ENCODE data around the gene SH3RF3. TPM values are rescaled to one million over a fixed set of nuclear protein-coding genes. Genes with fewer than 3 reads are reported as not detected.

The SH3RF3 gene
- total and polyA plus RNA-seq, 4 donors: 2.9 to 9.7 (median 8.6) TPM

DNA sequence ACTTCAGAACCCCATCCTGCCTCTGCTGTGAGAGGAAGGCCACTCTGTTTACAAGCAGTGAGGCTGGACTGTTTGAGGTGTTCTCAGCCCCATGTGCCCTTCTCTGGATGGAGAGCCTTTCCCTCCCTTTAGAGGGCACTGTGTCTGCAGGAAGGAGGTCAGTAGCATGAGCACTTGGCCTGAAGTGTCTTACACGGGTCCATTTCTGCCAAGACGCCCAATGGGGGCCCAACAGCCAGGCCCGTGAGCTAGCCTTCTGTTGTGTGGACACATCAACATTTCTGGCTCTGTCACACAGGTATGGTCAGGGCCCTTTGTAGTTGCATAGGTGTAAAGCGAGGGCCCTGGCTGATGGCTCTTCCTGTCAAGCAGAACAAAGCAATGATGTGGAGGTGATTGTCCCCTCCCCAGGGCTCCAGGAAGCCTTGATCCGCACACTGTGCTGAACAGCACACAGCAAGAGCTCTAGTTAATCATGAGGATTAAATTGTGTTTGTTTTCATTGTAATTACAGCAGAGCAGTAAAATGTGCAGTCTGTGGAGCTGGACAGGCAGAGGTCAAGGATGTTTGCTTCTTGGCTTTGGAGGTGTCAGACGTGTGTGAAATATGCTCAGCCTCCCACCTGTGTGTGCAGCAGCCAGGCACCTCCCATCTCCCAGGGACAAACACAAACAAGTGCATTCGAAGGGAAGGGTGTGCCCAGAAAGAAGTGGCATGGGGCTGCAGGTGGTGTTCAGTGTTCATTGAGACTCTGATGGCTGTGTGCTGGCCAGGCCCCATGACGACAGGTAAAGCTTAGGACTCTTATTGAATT lies 132.1 kb downstream of the SH3RF3 start:
- Histone ChIP-seq H3K27me3 (ENCODE audit: control insufficient read depth in 3 of 3, insufficient read depth in 3 of 3, low read length in 2 of 3) (peaks cover 0 to 3% (median 0%) of the 10 kb centered on the region in 3 donors), H3K9me3 (ENCODE audit: control insufficient read depth in 4 of 4, insufficient read depth in 3 of 4, low read length in 3 of 4) (no peaks in the 10 kb centered on the region), H3K9ac (ENCODE audit: insufficient read depth in 1 of 2, low read length in 2 of 2) (no peak overlapping the region), H3K4me3 (no peak overlapping the region), H3K27ac (ENCODE audit: low read depth in 1 of 2, low read length in 1 of 2) (no peak overlapping the region), H3K4me1 (ENCODE audit: control insufficient read depth in 5 of 5, insufficient read depth in 5 of 5, low read length in 5 of 5) (peaks cover 0 to 47% (median 7%) of the 10 kb centered on the region in 5 donors), H3K36me3 (ENCODE audit: control insufficient read depth in 4 of 4, insufficient read depth in 4 of 4, low read length in 4 of 4) (no peaks in the 10 kb centered on the region)
- WGBS, 2 donors: 61 to 74% methylated on average over 8 of the region's 8 CpGs
- TF ChIP-seq, protein P1, sequence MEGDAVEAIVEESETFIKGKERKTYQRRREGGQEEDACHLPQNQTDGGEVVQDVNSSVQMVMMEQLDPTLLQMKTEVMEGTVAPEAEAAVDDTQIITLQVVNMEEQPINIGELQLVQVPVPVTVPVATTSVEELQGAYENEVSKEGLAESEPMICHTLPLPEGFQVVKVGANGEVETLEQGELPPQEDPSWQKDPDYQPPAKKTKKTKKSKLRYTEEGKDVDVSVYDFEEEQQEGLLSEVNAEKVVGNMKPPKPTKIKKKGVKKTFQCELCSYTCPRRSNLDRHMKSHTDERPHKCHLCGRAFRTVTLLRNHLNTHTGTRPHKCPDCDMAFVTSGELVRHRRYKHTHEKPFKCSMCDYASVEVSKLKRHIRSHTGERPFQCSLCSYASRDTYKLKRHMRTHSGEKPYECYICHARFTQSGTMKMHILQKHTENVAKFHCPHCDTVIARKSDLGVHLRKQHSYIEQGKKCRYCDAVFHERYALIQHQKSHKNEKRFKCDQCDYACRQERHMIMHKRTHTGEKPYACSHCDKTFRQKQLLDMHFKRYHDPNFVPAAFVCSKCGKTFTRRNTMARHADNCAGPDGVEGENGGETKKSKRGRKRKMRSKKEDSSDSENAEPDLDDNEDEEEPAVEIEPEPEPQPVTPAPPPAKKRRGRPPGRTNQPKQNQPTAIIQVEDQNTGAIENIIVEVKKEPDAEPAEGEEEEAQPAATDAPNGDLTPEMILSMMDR (IDR thresholded peaks at IDR 0.05; ENCODE audit: control extremely low read depth, extremely low read depth): no peak
- ATAC-seq (ENCODE audit: insufficient read depth, low FRiP score) (peak; percentile 37), DNase-seq (no peak)

DNA sequence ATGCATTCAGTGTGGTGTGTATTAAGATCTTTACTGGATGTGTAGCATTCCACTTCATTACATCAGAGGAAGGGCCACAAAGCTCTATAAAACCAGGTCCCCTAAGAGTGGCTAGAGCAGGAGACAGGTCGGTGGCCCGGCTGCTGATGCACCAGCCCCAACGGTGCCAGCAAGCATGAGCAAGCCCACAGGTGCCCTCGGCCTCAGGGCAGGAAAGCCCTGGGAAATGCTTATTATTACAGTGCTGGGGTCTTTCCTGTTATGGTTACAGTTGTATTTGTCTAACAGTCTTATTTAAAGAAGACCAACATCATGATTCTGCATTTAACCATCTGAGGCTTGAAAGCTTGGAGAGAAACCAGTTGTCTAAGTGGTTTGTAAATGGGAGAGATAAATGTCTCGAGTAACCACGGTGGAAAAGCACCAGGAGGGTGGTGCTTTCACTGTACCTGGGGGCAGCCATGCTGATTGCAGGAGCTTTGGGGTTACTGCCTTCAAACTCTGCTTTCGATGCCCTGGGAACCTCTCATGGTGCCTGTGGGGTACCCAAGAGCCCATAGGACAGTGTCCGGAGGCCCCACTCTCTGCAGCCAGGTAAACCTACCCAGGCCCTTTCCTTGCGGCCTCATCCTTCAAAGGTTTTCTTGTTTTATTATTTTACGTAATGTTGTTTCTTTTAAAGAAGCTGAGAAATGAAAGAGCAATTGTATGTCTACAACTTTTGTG lies 133.1 kb downstream of the SH3RF3 start:
- Histone ChIP-seq H3K36me3 (ENCODE audit: control insufficient read depth in 4 of 4, insufficient read depth in 4 of 4, low read length in 4 of 4) (no peaks in the 10 kb centered on the region), H3K27me3 (ENCODE audit: control insufficient read depth in 3 of 3, insufficient read depth in 3 of 3, low read length in 2 of 3) (peaks cover 0 to 4% (median 0%) of the 10 kb centered on the region in 3 donors), H3K9me3 (ENCODE audit: control insufficient read depth in 4 of 4, insufficient read depth in 3 of 4, low read length in 3 of 4) (no peaks in the 10 kb centered on the region), H3K9ac (ENCODE audit: insufficient read depth in 1 of 2, low read length in 2 of 2) (no peak overlapping the region), H3K4me3 (no peak overlapping the region), H3K27ac (ENCODE audit: low read depth in 1 of 2, low read length in 1 of 2) (no peak overlapping the region), H3K4me1 (ENCODE audit: control insufficient read depth in 5 of 5, insufficient read depth in 5 of 5, low read length in 5 of 5) (peaks cover 0 to 49% (median 7%) of the 10 kb centered on the region in 5 donors)
- DNase-seq (no peak), ATAC-seq (ENCODE audit: insufficient read depth, low FRiP score) (no peak)
- 83% methylated on average over 10 of the region's 10 CpGs for WGBS, 2 donors
- TF ChIP-seq, protein P1 (IDR thresholded peaks at IDR 0.05; ENCODE audit: control extremely low read depth, extremely low read depth): no peak

DNA sequence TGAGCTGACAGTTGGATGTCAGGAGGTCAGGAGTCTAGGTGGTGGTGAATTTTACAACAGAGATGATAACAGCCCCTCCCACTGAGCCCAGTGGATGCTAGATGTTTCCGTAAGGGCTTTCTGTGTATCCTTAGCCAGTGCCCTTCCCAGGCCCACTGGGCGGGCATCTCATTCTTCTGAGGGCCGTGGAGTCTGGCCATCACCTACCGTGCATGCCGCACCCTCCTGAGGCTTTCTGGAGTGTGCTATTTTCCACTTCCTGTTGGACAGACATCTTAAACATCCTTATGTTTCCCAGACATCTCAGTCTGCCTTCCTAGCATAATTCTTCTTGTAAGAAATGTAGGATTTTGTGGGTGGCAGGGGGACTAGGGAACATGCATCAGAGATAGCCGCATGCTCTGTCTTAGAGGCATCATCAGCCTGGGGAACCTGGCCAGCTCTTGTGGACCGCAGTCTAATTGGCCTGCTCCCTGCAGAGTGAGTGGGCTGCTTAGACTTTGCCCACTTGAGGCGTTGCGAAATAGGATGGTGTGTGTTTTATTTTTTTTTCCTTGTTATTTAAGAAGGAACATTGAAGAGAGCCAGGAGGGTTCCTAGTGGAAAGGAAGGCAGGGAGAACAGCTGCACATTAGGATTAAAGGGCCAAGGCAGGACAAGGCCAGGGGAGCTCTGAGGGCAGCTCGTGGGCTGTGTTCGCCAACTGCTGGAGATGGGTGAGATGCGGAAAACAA lies 135.8 kb downstream of the SH3RF3 start:
- TF ChIP-seq, protein P1 (IDR thresholded peaks at IDR 0.05; ENCODE audit: control extremely low read depth, extremely low read depth): no peak
- peak overlapping the region in 1 of 2 donors; percentile 56 for H3K27ac ChIP-seq (ENCODE audit: low read depth in 1 of 2, low read length in 1 of 2)
- H3K27me3 ChIP-seq (ENCODE audit: control insufficient read depth in 3 of 3, insufficient read depth in 3 of 3, low read length in 2 of 3): peaks cover 0 to 4% (median 0%) of the 10 kb centered on the region in 3 donors
- no peak overlapping the region for H3K4me3 ChIP-seq
- no peaks in the 10 kb centered on the region for H3K9me3 ChIP-seq (ENCODE audit: control insufficient read depth in 4 of 4, insufficient read depth in 3 of 4, low read length in 3 of 4)
- H3K4me1 ChIP-seq (ENCODE audit: control insufficient read depth in 5 of 5, insufficient read depth in 5 of 5, low read length in 5 of 5): peaks cover 0 to 46% (median 11%) of the 10 kb centered on the region in 5 donors
- ATAC-seq (ENCODE audit: insufficient read depth, low FRiP score) (peak; percentile 22), DNase-seq (peak in 2 of 3 donors; percentile 53 to 72)
- WGBS, 2 donors: 41 to 74% methylated on average over 12 of the region's 12 CpGs
- no peaks in the 10 kb centered on the region for H3K36me3 ChIP-seq (ENCODE audit: control insufficient read depth in 4 of 4, insufficient read depth in 4 of 4, low read length in 4 of 4)
- no peak overlapping the region for H3K9ac ChIP-seq (ENCODE audit: insufficient read depth in 1 of 2, low read length in 2 of 2)

Measured in lung (tissue), 12 donors.